Progenitor cell of endocrine pancreas (in vitro differentiated cells): ENCODE data around the gene TMEM132D. TPM values are rescaled to one million over a fixed set of nuclear protein-coding genes. Genes with fewer than 3 reads are reported as not detected.

Source experiments
- DNase-seq: peaks from one replicate; pipeline ENCODE4 v3.0.0; 2021; ENCODE audit warnings: low spot score; ENCODE audit not compliant: unreplicated experiment
- H3K27ac Mint-ChIP-seq: 2 replicates; pipeline ENCODE4 v1.8.0; 2021; ENCODE audit warnings: mild to moderate bottlenecking, moderate library complexity, mixed read lengths
- H3K27me3 Mint-ChIP-seq: 2 replicates; pipeline ENCODE4 v1.8.0; 2021; ENCODE audit warnings: mixed read lengths
- H3K36me3 Mint-ChIP-seq: 2 replicates; pipeline ENCODE4 v1.8.0; 2022; ENCODE audit warnings: mixed read lengths; ENCODE audit not compliant: insufficient read depth
- H3K4me1 Mint-ChIP-seq: 2 replicates; pipeline ENCODE4 v1.8.0; 2021; ENCODE audit warnings: low read depth, mixed read lengths
- H3K4me3 Mint-ChIP-seq: 2 replicates; pipeline ENCODE4 v1.8.0; 2021; ENCODE audit warnings: low read depth, mild to moderate bottlenecking, moderate library complexity, mixed read lengths
- H3K9me3 Mint-ChIP-seq: 2 replicates; pipeline ENCODE4 v1.8.0; 2021; ENCODE audit warnings: low read depth, mixed read lengths
- total RNA-seq: library from RNA; stranded (reverse); gene quantifications from 2 replicates; pipeline ENCODE4 v1.2.1, GENCODE V29; 2021
- TF ChIP-seq, protein P1 (sequence below): fragments of 200-600 bp; sonication (generic); IDR thresholded peaks from one replicate; pipeline ENCODE4 v1.5.0; 2021; ENCODE audit warnings: antibody characterized with exemption, mild to moderate bottlenecking; ENCODE audit not compliant: unreplicated experiment

The TMEM132D gene
- total RNA-seq, 1 donor from 2014 or later, result 0.46 TPM

DNA sequence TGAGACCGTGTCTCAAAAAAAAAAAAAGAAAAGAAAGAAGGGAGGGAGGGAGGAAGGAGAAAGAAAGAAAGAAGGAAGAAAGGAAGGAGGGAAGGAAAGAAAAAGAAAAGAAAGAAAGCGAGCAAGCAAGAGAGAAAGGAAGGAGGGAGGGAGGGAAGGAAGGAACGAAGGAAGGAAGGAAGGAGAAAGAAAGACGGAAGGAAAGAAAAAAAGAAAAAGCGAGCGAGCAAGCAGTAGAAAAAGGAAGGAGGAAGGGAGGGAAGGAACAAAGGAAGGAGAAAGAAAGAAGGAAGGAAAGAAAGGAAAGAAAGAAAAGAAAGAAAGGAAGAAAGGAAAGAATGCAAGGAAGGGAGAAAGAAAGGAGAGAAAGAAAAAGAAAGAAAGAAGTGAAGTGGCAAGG is 546.6 kb downstream of the TMEM132D start:
- Mint-ChIP-seq H3K9me3 (no peaks in the 10 kb centered on the region), H3K4me3 (no peak overlapping the region), H3K4me1 (peaks cover 1% of the 10 kb centered on the region), H3K27me3 (peaks cover 69% of the 10 kb centered on the region), H3K36me3 (no peaks in the 10 kb centered on the region), H3K27ac (no peak overlapping the region)
- TF ChIP-seq, protein P1, sequence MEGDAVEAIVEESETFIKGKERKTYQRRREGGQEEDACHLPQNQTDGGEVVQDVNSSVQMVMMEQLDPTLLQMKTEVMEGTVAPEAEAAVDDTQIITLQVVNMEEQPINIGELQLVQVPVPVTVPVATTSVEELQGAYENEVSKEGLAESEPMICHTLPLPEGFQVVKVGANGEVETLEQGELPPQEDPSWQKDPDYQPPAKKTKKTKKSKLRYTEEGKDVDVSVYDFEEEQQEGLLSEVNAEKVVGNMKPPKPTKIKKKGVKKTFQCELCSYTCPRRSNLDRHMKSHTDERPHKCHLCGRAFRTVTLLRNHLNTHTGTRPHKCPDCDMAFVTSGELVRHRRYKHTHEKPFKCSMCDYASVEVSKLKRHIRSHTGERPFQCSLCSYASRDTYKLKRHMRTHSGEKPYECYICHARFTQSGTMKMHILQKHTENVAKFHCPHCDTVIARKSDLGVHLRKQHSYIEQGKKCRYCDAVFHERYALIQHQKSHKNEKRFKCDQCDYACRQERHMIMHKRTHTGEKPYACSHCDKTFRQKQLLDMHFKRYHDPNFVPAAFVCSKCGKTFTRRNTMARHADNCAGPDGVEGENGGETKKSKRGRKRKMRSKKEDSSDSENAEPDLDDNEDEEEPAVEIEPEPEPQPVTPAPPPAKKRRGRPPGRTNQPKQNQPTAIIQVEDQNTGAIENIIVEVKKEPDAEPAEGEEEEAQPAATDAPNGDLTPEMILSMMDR, result no peak
- DNase-seq, result no peak

- H3K9me3 Mint-ChIP-seq, result peaks cover 4% of the 10 kb centered on the region
- peaks cover 50% of the 10 kb centered on the region for H3K27me3 Mint-ChIP-seq
- no peak for DNase-seq
- TF ChIP-seq, protein P1, result no peak
- H3K27ac Mint-ChIP-seq, result no peak overlapping the region
- no peak overlapping the region for H3K4me3 Mint-ChIP-seq
- no peaks in the 10 kb centered on the region for H3K4me1 Mint-ChIP-seq
- no peaks in the 10 kb centered on the region for H3K36me3 Mint-ChIP-seq
Measured at GRCh38 chr12:129351481-129351880, 552.3 kb downstream of the TMEM132D start.

GRCh38 chr12:129339336-129339735 is 564.5 kb downstream of the TMEM132D start:
- Mint-ChIP-seq H3K36me3 (no peaks in the 10 kb centered on the region), H3K4me1 (peaks cover 2% of the 10 kb centered on the region), H3K4me3 (no peak overlapping the region), H3K27ac (no peak overlapping the region), H3K9me3 (no peaks in the 10 kb centered on the region), H3K27me3 (peaks cover 9% of the 10 kb centered on the region)
- TF ChIP-seq, protein P1, result no peak
- no peak for DNase-seq

DNA sequence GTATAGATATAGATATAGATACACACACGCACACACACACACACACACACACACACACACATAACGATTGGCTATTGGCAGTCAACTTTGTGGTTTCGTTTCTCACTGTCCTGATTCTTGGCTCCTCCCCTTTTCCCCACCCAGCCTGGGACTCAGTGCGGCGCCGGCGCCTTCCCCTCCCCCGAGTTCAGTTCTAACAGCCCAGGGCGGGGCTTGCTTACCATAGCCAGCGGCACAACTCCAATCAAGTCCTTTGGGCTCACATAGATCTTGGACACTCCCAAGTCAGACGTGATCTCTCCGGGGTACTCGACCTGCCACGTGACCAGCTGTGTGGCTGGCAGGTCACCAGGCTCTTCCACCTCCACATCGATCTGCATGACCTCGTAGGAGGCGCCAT is 566.4 kb downstream of the TMEM132D start:
- no peak overlapping the region for H3K27ac Mint-ChIP-seq
- no peaks in the 10 kb centered on the region for H3K9me3 Mint-ChIP-seq
- no peaks in the 10 kb centered on the region for H3K36me3 Mint-ChIP-seq
- H3K4me3 Mint-ChIP-seq, result no peak overlapping the region
- H3K27me3 Mint-ChIP-seq, result peaks cover 9% of the 10 kb centered on the region
- no peak for DNase-seq
- TF ChIP-seq, protein P1, result no peak
- H3K4me1 Mint-ChIP-seq, result peaks cover 2% of the 10 kb centered on the region

GRCh38 chr12:129335773-129336172 is 568.1 kb downstream of the TMEM132D start:
- no peaks in the 10 kb centered on the region for H3K9me3 Mint-ChIP-seq
- peaks cover 13% of the 10 kb centered on the region for H3K27me3 Mint-ChIP-seq
- H3K4me3 Mint-ChIP-seq, result no peak overlapping the region
- no peaks in the 10 kb centered on the region for H3K36me3 Mint-ChIP-seq
- no peak for DNase-seq
- peaks cover 2% of the 10 kb centered on the region for H3K4me1 Mint-ChIP-seq
- H3K27ac Mint-ChIP-seq, result no peak overlapping the region
- TF ChIP-seq, protein P1, result no peak
